Measurements from ENCODE around the gene LPP. TPM values are rescaled to one million over a fixed set of nuclear protein-coding genes. Genes with fewer than 3 reads are reported as not detected.

The LPP gene
- total and polyA plus RNA-seq, 9 of the 15 experiments (the other 6 are each of a cell fraction or from before 2014, with no cell fraction given) = 0.07 to 0.18 TPM; not detected in 7

DNA sequence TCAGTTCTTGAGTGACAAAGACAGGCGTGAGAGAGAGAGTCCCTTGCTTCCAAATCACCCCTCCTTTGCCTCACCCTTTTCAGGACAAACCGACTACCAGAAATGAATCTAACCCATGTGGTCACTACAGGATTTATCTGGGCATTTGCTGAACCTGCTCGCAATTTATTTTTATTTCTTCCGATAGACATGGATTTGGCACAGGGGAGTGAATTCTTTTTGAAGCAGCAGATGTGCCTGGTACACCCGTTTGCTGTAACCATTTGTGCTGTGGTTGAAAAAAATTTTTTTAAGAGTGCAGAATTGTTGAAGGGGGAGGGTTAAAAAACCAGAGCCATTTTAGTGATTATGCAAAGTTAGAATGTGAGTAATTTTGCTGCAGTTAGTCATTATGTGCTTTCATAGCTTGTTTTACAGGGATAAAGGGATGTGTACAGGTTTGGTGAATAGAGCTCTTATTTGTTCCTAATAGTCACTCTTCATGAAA is 442.0 kb downstream of the LPP start:
- WGBS (ENCODE audit: insufficient coverage, low coverage, missing lambda C conversion rate) = 2% methylated on average over 5 of the region's 5 CpGs
- TF ChIP-seq BACH1 (tag; IDR thresholded peaks at IDR 0.05) (no peak), ZBTB7A (IDR thresholded peaks at IDR 0.05; ENCODE audit: borderline replicate concordance, control insufficient read depth, low read depth, low read length) (no peak), ZNF212 (CRISPR knock-in tag; IDR thresholded peaks at IDR 0.05) (no peak), FOXJ2 (tag; IDR thresholded peaks at IDR 0.05) (no peak), ZNF408 (CRISPR knock-in tag; IDR thresholded peaks at IDR 0.05; ENCODE audit: low read depth) (no peak), PRPF4 (IDR thresholded peaks at IDR 0.05; ENCODE audit: insufficient read depth, low read depth, low read length, poor library complexity, severe bottlenecking) (no peak), RBM25 (IDR thresholded peaks at IDR 0.05; ENCODE audit: low read depth, low read length, severe bottlenecking) (no peak), ZNF766 (CRISPR knock-in tag; conservative IDR thresholded peaks at IDR 0.05) (no peak), KAT8 (IDR thresholded peaks at IDR 0.05; ENCODE audit: low read depth) (no peak), CREB1 (IDR thresholded peaks at IDR 0.05) (no peak), CREB1 (CRISPR knock-in tag; IDR thresholded peaks at IDR 0.05) (no peak), THRAP3 (IDR thresholded peaks at IDR 0.05; ENCODE audit: borderline replicate concordance) (no peak), SMAD3 (CRISPR knock-in tag; conservative IDR thresholded peaks at IDR 0.05) (no peak), PML (IDR thresholded peaks at IDR 0.05; ENCODE audit: low read length) (no peak), RBBP5 (IDR thresholded peaks at IDR 0.05; ENCODE audit: borderline replicate concordance, insufficient read depth, low read length, poor library complexity, severe bottlenecking) (no peak)
- Histone ChIP-seq H3K27ac (ENCODE audit: extremely low read depth, low read depth, low read length) (no peak overlapping the region), H3K4me2 (ENCODE audit: insufficient read depth, low read length) (no peak overlapping the region), H3K9me3 (replicated peaks; ENCODE audit: control insufficient read depth, insufficient read depth, low read depth, low read length) (no peaks in the 10 kb centered on the region), H4K20me1 (replicated peaks; ENCODE audit: control insufficient read depth, insufficient read depth, low read length) (no peaks in the 10 kb centered on the region), H3K79me2 (ENCODE audit: control insufficient read depth, insufficient read depth, low read length) (no peaks in the 10 kb centered on the region), H3K36me3 (ENCODE audit: control insufficient read depth, insufficient read depth, low read length) (no peaks in the 10 kb centered on the region), H3K4me1 (replicated peaks in 1 of 2; ENCODE audit: control insufficient read depth in 2 of 2, insufficient read depth in 2 of 2, low read length in 2 of 2) (no peaks in the 10 kb centered on the region), H3K9me1 (ENCODE audit: control insufficient read depth, insufficient read depth, low read length) (no peaks in the 10 kb centered on the region), H3K27me3 (ENCODE audit: control insufficient read depth in 2 of 2, insufficient read depth in 2 of 2, low read length in 2 of 2) (no peaks in the 10 kb centered on the region), H3K4me3 (no peak overlapping the region), H2AFZ (ENCODE audit: low read depth, low read length) (no peak overlapping the region), H3K9ac (ENCODE audit: insufficient read depth in 1 of 2, low read depth in 2 of 2, low read length in 2 of 2) (no peak overlapping the region)
- POLR2A ChIA-PET = no interaction called here
- no peak for FAIRE-seq
- ATAC-seq = no peak
- intact Hi-C loops (cut with micrococcal nuclease) = no loop called here
- BruUV-seq (replicated peaks) = no TSS peak
- in situ Hi-C loops (cut with MboI) = no loop called here
- no peak for DNase-seq (ENCODE audit: extremely low read depth in 1 of 4, low spot score in 3 of 4)
- CTCF ChIA-PET (ENCODE audit: low intra/inter-chr PET ratio) = no interaction called here

All from K562 (cell line).